Esophagus squamous epithelium (tissue), 4 donors: ENCODE data around the gene IQSEC1.

Experiments used
- CTCF ChIP-seq, 6 experiments: fragments of 450-650 bp in 4 of 6; fragments of 200-600 bp in 2 of 6; sonication (generic) in 2 of 6; IDR thresholded peaks; one replicate each; pipeline ENCODE4 v1.5.1; 2016 to 2019; ENCODE audit warnings: antibody characterized with exemption in 6 of 6, mild to moderate bottlenecking in 4 of 6, moderate library complexity in 4 of 6
- POLR2A ChIP-seq, 4 donors: fragments of 450-650 bp; IDR thresholded peaks; one replicate each; pipeline ENCODE4 v1.6.1; 2017; ENCODE audit warnings: antibody characterized with exemption in 4 of 4, mild to moderate bottlenecking in 4 of 4, moderate library complexity in 3 of 4

GRCh38 chr3:13080026-13080425 lies 6.8 kb upstream of the IQSEC1 start:
- TF ChIP-seq CTCF (IDR thresholded peaks at IDR 0.05) (no peak), POLR2A (IDR thresholded peaks at IDR 0.05) (no peak)
